Measurements from ENCODE around the gene CLTB.

The CLTB gene

GRCh38 chr5:176383961-176384360 is 32.4 kb downstream of the CLTB start:
- in situ Hi-C loops (cut with HindIII; ENCODE audit: low sequenced_read_pairs): no loop called here

- in situ Hi-C loops (cut with HindIII; ENCODE audit: low sequenced_read_pairs): no loop called here
Measured at GRCh38 chr5:176383248-176383905, 33.0 kb downstream of the CLTB start.

GRCh38 chr5:176382721-176383120 is 33.6 kb downstream of the CLTB start:
- in situ Hi-C loops (cut with HindIII; ENCODE audit: low sequenced_read_pairs): no loop called here

- in situ Hi-C loops (cut with HindIII; ENCODE audit: low sequenced_read_pairs): no loop called here
Measured at GRCh38 chr5:176381979-176382378, 34.4 kb downstream of the CLTB start.

GRCh38 chr5:176381423-176381822 is 34.9 kb downstream of the CLTB start:
- in situ Hi-C loops (cut with HindIII; ENCODE audit: low sequenced_read_pairs): no loop called here

- in situ Hi-C loops (cut with HindIII; ENCODE audit: low sequenced_read_pairs): no loop called here
Measured at GRCh38 chr5:176379881-176380280, 36.5 kb downstream of the CLTB start.

DNA sequence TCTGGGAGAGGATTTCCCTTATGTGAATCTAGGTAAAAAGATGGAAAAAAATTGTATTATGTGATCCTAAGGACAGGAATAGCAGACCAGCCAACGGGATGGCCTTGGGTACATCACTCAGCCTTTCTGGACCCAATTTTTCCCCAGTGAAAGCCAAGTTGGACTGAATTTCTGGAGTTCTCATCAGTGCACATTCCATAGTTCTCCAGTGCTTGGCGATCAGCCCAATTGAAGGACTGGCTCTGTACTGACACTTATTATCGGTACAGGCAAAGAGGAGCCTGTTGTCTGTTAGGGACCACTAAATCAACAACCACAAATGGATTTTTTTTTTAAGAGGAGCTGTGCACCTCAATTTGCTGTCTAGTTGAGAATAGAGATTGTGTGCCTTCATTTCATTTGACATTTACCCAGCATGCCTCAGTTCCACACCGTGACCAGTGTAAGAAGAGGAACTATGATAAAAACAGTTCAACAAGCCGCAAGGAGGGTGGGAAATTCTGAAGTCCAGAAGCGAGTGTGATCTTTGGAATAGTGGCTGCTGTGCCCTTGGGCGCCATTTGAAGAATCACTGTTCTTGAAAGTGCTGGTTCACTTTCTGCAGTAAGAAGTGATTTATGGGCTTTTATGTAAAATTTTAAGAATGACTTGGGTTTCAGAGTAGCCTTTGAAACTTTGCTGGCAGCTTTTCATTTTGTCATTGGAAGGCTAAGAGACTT is 43.1 kb downstream of the CLTB start:
- in situ Hi-C loops (cut with HindIII; ENCODE audit: low sequenced_read_pairs): no loop called here

- in situ Hi-C loops (cut with HindIII; ENCODE audit: low sequenced_read_pairs): no loop called here
Measured at GRCh38 chr5:176371621-176372539, 44.5 kb downstream of the CLTB start.

DNA sequence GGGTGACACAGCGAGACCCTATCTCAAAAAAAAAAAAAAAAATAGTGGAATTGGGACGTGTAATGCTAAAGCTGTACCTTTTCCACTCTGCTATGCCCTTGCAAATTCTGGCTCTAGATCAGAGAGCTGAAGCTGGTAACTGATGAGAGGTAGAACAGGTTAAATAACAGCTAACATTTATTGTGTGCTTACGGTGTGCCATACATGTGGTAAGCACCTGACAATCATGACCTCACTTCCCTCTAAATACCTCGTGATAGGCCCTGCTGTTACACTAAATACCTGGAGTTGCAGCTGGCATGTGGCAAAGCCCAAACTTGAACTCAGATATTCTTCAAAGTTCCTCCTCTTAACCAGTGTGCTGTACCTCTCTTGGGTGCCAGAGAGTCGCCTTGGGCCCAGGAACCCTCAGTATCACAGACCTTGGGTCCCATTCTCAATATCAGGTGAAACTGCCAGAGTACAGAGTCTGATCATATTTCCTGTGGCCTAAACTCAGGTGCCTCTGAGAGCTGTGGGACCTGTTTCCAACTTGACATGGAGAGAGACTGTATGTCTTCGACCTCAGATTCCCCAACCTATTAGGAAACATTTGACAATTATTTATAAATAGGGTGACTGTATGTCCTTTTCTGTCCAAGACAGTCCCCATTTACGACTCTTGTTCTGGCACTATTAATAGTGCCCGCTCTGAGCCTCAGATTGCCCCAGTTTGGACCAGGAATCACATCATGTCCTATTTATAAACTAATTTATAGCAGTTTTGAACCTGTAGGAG is 46.2 kb downstream of the CLTB start:
- in situ Hi-C loops (cut with HindIII; ENCODE audit: low sequenced_read_pairs): no loop called here

GRCh38 chr5:176368726-176369125 is 47.6 kb downstream of the CLTB start:
- in situ Hi-C loops (cut with HindIII; ENCODE audit: low sequenced_read_pairs): no loop called here

DNA sequence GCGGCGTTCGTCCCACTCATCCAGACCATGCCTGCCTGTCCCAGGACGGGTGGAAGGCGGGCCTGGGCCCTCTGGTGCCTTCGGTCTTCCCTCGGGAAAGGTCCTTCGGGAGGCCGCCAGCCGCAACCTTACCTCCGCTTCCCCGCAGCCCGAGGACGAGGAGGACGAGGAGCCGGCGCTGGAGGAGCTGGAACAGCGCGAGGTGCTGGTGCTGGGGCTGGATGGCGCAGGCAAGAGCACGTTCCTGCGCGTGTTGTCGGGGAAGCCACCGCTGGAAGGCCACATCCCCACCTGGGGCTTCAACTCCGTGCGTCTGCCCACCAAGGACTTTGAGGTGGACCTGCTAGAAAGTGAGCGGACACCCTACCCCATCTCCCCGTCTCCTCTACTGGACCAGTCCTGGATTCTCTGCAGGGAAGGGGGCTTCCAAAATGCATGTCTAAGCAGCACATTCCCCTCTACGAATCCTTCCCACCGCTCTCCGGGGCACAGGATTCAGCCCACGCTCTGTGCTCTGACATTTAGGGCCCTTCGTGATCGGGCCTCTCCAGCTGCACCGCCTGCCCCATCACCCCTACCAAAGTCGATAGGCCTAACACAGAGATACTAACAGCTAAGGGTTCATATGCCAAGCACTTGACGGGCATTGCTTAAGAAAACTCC is 50.0 kb downstream of the CLTB start:
- in situ Hi-C loops (cut with HindIII; ENCODE audit: low sequenced_read_pairs): no loop called here

GRCh38 chr5:176365351-176366231 is 50.7 kb downstream of the CLTB start, which contains the start of gene ARL10:
TSS of gene ARL10 (plus strand) at chr5:176365487. CDS start at chr5:176365564, 77 bp downstream.
- in situ Hi-C loops (cut with HindIII; ENCODE audit: low sequenced_read_pairs): no loop called here

- in situ Hi-C loops (cut with HindIII; ENCODE audit: low sequenced_read_pairs): no loop called here
Measured at GRCh38 chr5:176364765-176365350, 51.5 kb downstream of the CLTB start.

- in situ Hi-C loops (cut with HindIII; ENCODE audit: low sequenced_read_pairs): no loop called here
Measured at GRCh38 chr5:176362233-176362490, 54.2 kb downstream of the CLTB start.

DNA sequence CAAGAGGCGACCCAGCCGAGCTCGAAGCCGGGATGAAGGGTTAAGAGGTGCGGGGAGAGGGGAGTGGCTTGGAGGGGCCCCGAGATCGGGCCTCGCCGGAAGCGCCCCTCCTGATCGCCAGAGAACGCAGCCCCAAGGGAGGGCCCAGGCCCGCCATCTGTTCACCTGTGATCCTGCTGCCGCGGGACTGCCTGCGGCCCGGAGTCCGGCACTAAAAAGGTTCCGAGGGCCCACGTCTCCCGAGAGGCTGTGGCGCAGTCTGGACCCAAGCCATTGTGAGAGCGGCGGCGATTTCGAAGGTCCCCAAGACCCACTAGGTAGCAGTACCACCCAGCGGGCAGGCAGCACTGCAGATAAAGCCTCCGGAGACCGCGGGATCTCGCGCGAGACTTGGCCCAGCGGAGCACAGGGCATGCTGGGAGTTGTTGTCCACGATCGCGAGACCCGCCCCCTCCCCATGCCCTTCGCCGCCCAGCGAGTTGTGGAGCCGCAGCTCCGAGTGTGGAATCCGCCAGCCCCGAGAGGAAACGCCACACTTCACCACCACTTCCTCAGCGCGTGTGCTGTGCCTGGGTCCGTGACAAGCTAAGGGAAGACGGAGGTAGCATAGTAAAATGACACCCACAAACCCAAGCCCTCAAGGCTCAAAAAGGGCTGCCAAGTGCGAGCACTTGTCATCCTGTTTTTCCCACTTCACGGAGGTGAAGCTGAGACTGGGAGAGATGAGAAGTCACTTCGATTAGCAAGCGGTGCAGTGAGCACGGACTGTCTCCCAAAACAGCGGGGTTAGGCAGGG is 54.7 kb downstream of the CLTB start, which contains the start of gene KIAA1191:
TSS of gene KIAA1191 (minus strand) at position 328 of the 796 bp plus-strand sequence. CDS start 2,256 bp downstream, outside the sequence.
- in situ Hi-C loops (cut with HindIII; ENCODE audit: low sequenced_read_pairs): no loop called here

GRCh38 chr5:176360894-176361436 is 55.4 kb downstream of the CLTB start:
- in situ Hi-C loops (cut with HindIII; ENCODE audit: low sequenced_read_pairs): no loop called here

- in situ Hi-C loops (cut with HindIII; ENCODE audit: low sequenced_read_pairs): no loop called here
Measured at GRCh38 chr5:176359658-176360057, 56.7 kb downstream of the CLTB start.

DNA sequence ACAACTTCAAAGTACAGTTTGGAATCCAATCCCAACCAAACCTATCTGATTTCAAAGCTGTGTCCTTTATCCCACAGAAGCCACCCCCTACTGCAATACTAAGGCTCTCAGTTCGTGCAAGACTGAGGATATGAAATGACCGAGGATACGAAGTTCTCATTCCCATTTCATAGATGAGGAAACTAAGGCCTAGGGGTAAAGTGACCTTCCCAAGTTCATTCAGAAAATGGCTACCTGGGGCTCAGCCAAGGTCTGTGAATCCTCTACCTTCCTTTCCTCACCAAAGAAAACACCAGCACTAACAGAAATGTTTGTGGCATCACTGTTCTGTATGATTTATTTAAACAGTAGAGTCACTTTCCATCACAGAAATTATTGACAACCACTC is 60.2 kb downstream of the CLTB start:
- in situ Hi-C loops (cut with HindIII; ENCODE audit: low sequenced_read_pairs): no loop called here

All from DLD1 (cell line).